GM11168 (cell line): ENCODE measurements around the gene FZD2.

ENCODE experiments used
- in situ Hi-C: fragments of 300-500 bp; cut with MboI; formaldehyde crosslinking; loops from one replicate; pipeline ENCODE4 v1.12.0; 2022; ENCODE audit warnings: low sequenced_read_pairs; ENCODE audit not compliant: unreplicated experiment

FZD2 gene

GRCh38 chr17:44602970-44603369, 45.7 kb downstream of the FZD2 start:
- in situ Hi-C loops: no loop called here

GRCh38 chr17:44604116-44604761, 47.0 kb downstream of the FZD2 start:
- in situ Hi-C loops: no loop called here

DNA sequence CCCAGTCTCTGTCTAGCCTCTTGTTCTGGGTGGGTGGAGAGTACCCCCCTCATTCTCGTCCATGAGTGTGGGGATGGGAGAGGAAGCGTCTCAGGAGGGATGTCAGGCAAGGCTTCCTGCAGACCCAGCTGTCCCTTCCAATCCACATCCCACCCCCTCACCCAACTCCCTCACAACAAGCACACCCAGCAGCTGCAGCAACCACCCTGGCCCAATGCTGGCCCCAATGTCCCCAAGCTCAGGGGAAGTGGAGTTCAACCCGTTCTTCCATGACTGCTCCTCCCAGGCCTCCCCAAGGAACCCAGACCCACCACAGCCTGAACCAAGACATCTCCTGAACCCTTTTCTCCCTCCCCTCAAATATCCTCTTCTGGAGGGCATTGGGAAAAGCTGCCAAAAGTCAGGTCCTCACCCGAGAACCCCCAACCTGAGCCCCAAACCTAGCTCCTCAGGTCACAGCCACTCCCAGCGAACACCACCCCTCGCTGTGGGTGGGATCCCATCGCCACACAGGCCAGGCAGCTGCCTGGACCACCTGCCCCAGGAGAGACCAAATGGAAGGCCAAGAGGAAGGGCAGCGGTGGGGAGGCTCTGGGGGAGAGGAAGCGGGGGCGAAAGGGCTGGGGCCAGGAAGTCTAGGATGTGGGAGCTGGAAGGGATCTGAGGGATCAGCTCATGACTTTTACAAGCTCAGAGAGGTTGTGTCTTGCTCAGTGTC, 47.6 kb downstream of the FZD2 start:
- in situ Hi-C loops: no loop called here

- in situ Hi-C loops: no loop called here
Measured at GRCh38 chr17:44606658-44607057, 49.4 kb downstream of the FZD2 start.

GRCh38 chr17:44607836-44608690, 50.8 kb downstream of the FZD2 start:
- in situ Hi-C loops: no loop called here

GRCh38 chr17:44608727-44609435, 51.6 kb downstream of the FZD2 start:
- in situ Hi-C loops: no loop called here

DNA sequence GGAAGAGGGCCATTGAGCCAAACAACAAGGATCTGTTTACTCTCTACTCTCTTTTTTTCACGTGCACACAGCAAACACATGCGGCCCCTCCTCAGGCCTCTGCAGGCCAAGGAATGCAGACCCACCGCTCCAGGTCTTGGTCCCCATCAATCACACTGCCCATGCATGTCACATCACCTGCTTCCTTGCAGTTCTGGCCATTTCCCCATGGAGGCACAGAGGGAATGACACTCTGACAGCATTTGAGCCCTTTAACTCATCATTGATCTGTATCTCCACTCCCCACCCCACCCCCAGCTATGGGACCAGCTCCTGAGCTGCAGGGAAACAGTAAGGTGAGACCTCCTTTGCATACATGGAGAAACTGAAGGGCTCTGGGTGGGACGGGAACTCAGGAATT, 53.0 kb downstream of the FZD2 start:
- in situ Hi-C loops: no loop called here
